Fibroblast of peridontal ligament (primary cell): ENCODE results near the gene C11orf98.
"Not testable (repeated sequence)": the region's sequence is repeated elsewhere in the genome, so short reads cannot be mapped to it uniquely, and the experiment has no call there.

Source experiments
- DNase-seq: peaks from one replicate; pipeline ENCODE4 v3.0.0-alpha.2; 2010; ENCODE audit errors: extremely low read depth

C11orf98 gene

GRCh38 chr11:62665075-62665598, at the start of gene C11orf98, which contains the start of gene CSKMT:
Gene C11orf98 (minus strand): TSS chr11:62665210. CDS start chr11:62665169, 41 bp downstream.
Gene CSKMT (plus strand): TSS chr11:62665312. CDS start chr11:62665880, 568 bp downstream.
- peak; percentile 91 for DNase-seq

GRCh38 chr11:62713343-62713742, 48.3 kb upstream of the C11orf98 start:
- no peak for DNase-seq

GRCh38 chr11:62712861-62713260, 47.9 kb upstream of the C11orf98 start:
- DNase-seq, result no peak

- DNase-seq, result no peak
Observed at GRCh38 chr11:62712276-62712812, 47.3 kb upstream of the C11orf98 start.

GRCh38 chr11:62710001-62710345, 45.0 kb upstream of the C11orf98 start:
- peak; percentile 51 for DNase-seq

GRCh38 chr11:62709247-62710000, 44.4 kb upstream of the C11orf98 start:
- DNase-seq, result peak; percentile 98

- DNase-seq, result no peak
Observed at GRCh38 chr11:62708793-62709192, 43.8 kb upstream of the C11orf98 start.

GRCh38 chr11:62708392-62708791, 43.4 kb upstream of the C11orf98 start:
- DNase-seq, result no peak

GRCh38 chr11:62707277-62707861, 42.4 kb upstream of the C11orf98 start, which contains the start of the genes BSCL2 and GNG3:
Gene BSCL2 (minus strand): TSS chr11:62707424. CDS start chr11:62707195, 229 bp downstream.
Gene GNG3 (plus strand): TSS chr11:62707676. CDS start chr11:62708296, 620 bp downstream.
- DNase-seq, result no peak

GRCh38 chr11:62706850-62707247, 41.8 kb upstream of the C11orf98 start:
- DNase-seq, result no peak

- DNase-seq, result peak; percentile 88
Observed at GRCh38 chr11:62705880-62706849, 41.2 kb upstream of the C11orf98 start.

GRCh38 chr11:62705413-62705812, 40.4 kb upstream of the C11orf98 start:
- DNase-seq, result no peak

- DNase-seq, result not testable (repeated sequence)
Observed at GRCh38 chr11:62703921-62704320, 38.9 kb upstream of the C11orf98 start.

- DNase-seq, result no peak
Observed at GRCh38 chr11:62702246-62702645, 37.2 kb upstream of the C11orf98 start.

- DNase-seq, result peak; percentile 89
Observed at GRCh38 chr11:62694455-62695167, 29.6 kb upstream of the C11orf98 start.

- not testable (repeated sequence) for DNase-seq
Observed at GRCh38 chr11:62693624-62694023, 28.6 kb upstream of the C11orf98 start.

- peak; percentile 98 for DNase-seq
Observed at GRCh38 chr11:62689421-62690183, 24.6 kb upstream of the C11orf98 start, which contains the start of gene LRRN4CL. Gene LRRN4CL (minus strand): TSS chr11:62689530. CDS start chr11:62688508, 1,022 bp downstream.

GRCh38 chr11:62688491-62688890, 23.5 kb upstream of the C11orf98 start:
- peak; percentile 33 for DNase-seq

- DNase-seq, result no peak
Observed at GRCh38 chr11:62687508-62688396, 22.7 kb upstream of the C11orf98 start.
